HepG2 (cell line): ENCODE results near the gene IL17C. TPM values are rescaled to one million over a fixed set of nuclear protein-coding genes. Genes with fewer than 3 reads are reported as not detected.
A peak's percentile ranks its signal among the peaks of the same experiment; 100 is the strongest.

Experiments
- EEA1 ChIP-seq: sonication (generic); formaldehyde crosslinking; IDR thresholded peaks from 2 replicates; pipeline ENCODE4 v1.5.1; 2020; ENCODE audit warnings: mild to moderate bottlenecking, missing genetic modification reagents, borderline replicate concordance
- GATAD1 ChIP-seq: IDR thresholded peaks from 2 replicates; pipeline ENCODE4 v1.6.1; 2016; ENCODE audit warnings: missing genetic modification reagents, missing compliant biosample characterization
- HBP1 ChIP-seq: IDR thresholded peaks from 2 replicates; pipeline ENCODE4 v1.6.1; 2016; ENCODE audit warnings: low read depth, control low read depth
- KLF6 ChIP-seq: IDR thresholded peaks from 2 replicates; pipeline ENCODE4 v1.8.0; 2016; ENCODE audit warnings: missing biosample characterization, missing genetic modification reagents
- MXD4 ChIP-seq: IDR thresholded peaks from 2 replicates; pipeline ENCODE4 v1.6.1; 2016; ENCODE audit warnings: mild to moderate bottlenecking, missing biosample characterization, missing genetic modification reagents
- PRDM15 ChIP-seq: sonication (generic); formaldehyde crosslinking; IDR thresholded peaks from 2 replicates; pipeline ENCODE4 v1.4.0; 2020; ENCODE audit warnings: missing genetic modification reagents
- SALL1 ChIP-seq: sonication (generic); formaldehyde crosslinking; IDR thresholded peaks from 2 replicates; pipeline ENCODE4 v1.8.0; 2022; ENCODE audit warnings: mild to moderate bottlenecking, missing genetic modification reagents
- STAT6 ChIP-seq: sonication (generic); formaldehyde crosslinking; IDR thresholded peaks from 2 replicates; pipeline ENCODE4 v1.4.0; 2020; ENCODE audit warnings: missing genetic modification reagents, mild to moderate bottlenecking, borderline replicate concordance
- TGIF2 ChIP-seq: IDR thresholded peaks from 2 replicates; pipeline ENCODE4 v1.6.1; 2016; ENCODE audit warnings: control low read depth, missing compliant biosample characterization
- ZFP36L1 ChIP-seq: sonication (generic); formaldehyde crosslinking; IDR thresholded peaks from 2 replicates; pipeline ENCODE4 v1.8.0; 2022; ENCODE audit warnings: mild to moderate bottlenecking, missing genetic modification reagents, moderate library complexity
- ZKSCAN8 ChIP-seq: IDR thresholded peaks from 2 replicates; pipeline ENCODE4 v1.6.1; 2016; ENCODE audit warnings: borderline replicate concordance, missing genetic modification reagents, missing compliant biosample characterization
- ZNF263 ChIP-seq: sonication (generic); formaldehyde crosslinking; IDR thresholded peaks from 2 replicates; pipeline ENCODE4 v1.4.0; 2020; ENCODE audit warnings: missing genetic modification reagents
- ZNF264 ChIP-seq: sonication (generic); formaldehyde crosslinking; IDR thresholded peaks from 2 replicates; pipeline ENCODE4 v1.4.0; 2020; ENCODE audit warnings: missing genetic modification reagents
- ZNF335 ChIP-seq: sonication (generic); formaldehyde crosslinking; IDR thresholded peaks from 2 replicates; pipeline ENCODE4 v1.4.0; 2020; ENCODE audit warnings: missing genetic modification reagents
- ZNF468 ChIP-seq: sonication (generic); formaldehyde crosslinking; IDR thresholded peaks from 2 replicates; pipeline ENCODE4 v1.8.0; 2022; ENCODE audit warnings: mild to moderate bottlenecking, moderate library complexity, missing genetic modification reagents
- ZNF737 ChIP-seq: sonication (generic); formaldehyde crosslinking; IDR thresholded peaks from 2 replicates; pipeline ENCODE4 v1.5.0; 2020; ENCODE audit warnings: missing genetic modification reagents, mild to moderate bottlenecking, borderline replicate concordance
- ZNF83 ChIP-seq: sonication (generic); formaldehyde crosslinking; IDR thresholded peaks from 2 replicates; pipeline ENCODE4 v1.4.0; 2020; ENCODE audit warnings: missing genetic modification reagents, mild to moderate bottlenecking, borderline replicate concordance
- polyA plus RNA-seq, 8 experiments: library from polyadenylated mRNA; depleted of rRNA in 3 of 8; stranded (reverse) in 7 of 8; unstranded in 1 of 8; fragments of >200 nt; fragmentation: Illumina TruSeq in 4 of 8; extraction: Trizol in 4 of 8; gene quantifications; 2 replicates each; pipeline versions ENCODE4 v1.2.1 to v1.2.3, GENCODE V29; 2011 to 2016; ENCODE audit warnings: low read depth in 4 of 8, missing spikeins in 1 of 8, mixed read lengths in 1 of 8; ENCODE audit not compliant: insufficient read depth in 1 of 8
- total RNA-seq, 5 experiments: library from RNA; depleted of rRNA; stranded (reverse); fragments of >200 nt; fragmentation: Illumina TruSeq; extraction: Trizol; gene quantifications; 2 replicates each; pipeline ENCODE4 v1.2.3, GENCODE V29; 2016; ENCODE audit warnings: low read depth in 1 of 5
- TF ChIP-seq, protein P1 (sequence below), 2 experiments: sonication (generic) in 1 of 2; formaldehyde crosslinking in 1 of 2; IDR thresholded peaks; 2 replicates each; pipeline versions ENCODE4 v1.5.1 to v1.6.1; 2011 to 2020; ENCODE audit warnings: borderline replicate concordance in 1 of 2, low read depth in 1 of 2, low read length in 1 of 2, mild to moderate bottlenecking in 1 of 2, missing genetic modification reagents in 1 of 2, moderate library complexity in 1 of 2

The IL17C gene
- total and polyA plus RNA-seq, 2 of the 13 experiments (the other 11 are each of a cell fraction or from before 2014, with no cell fraction given) = not detected

DNA sequence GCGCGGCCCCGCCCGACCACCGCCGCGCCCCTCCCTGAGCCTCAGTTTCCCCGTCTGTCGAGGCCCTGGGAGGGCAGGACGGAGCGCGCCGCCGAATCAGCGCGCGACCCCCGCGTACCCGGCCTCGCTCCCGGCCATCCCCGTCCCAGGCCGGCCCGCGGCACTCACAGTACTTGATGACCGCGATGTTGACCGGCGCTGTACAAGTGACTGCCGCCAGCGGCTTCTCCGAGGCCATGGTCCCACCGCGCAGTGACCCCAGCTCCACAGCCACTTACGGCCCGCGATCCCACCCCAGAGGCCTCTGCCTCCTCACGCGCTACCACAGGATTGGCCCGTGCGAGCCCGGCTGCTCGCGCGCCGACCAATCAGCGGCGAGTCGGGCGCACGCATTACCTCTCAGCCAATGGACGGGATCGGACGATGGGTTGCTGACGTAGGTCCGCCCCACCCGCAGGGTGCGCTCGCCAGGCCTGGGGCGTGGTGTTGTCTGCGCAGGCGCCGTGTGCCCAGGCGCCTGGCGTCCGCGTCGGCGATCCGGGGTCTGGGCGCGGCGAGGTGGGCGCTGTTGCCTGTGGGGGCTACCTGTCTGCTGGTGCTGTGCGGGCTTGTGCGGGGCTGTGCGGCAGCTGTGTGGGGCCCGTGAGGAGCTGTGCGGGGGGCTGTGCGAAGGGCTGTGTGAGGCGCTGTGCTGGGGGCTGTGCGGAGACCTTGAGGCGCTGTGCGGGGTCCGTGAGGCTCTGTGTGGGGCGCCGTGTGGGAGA is 24.7 kb downstream of the IL17C start, which contains the start of gene MVD (continued):
- peak; percentile 72; the same call in 1 of the 2 replicates for TF ChIP-seq SALL1 (CRISPR knock-in tag)
- TF ChIP-seq GATAD1 (CRISPR knock-in tag) = peak; percentile 91
- no peak for TF ChIP-seq ZNF468 (CRISPR knock-in tag)
- TF ChIP-seq HBP1 = no peak
- TF ChIP-seq MXD4 (CRISPR knock-in tag) = peak; percentile 75; the same call in 1 of the 2 replicates
- no peak for TF ChIP-seq ZNF737 (CRISPR knock-in tag)
- peak; percentile 86; the same call in 1 of the 2 replicates for TF ChIP-seq ZFP36L1
- peak; percentile 8; the same call in 1 of the 2 replicates for TF ChIP-seq PRDM15 (CRISPR knock-in tag)
- no peak for TF ChIP-seq ZNF335 (CRISPR knock-in tag)
- peak; percentile 61; the same call in 1 of the 2 replicates for TF ChIP-seq ZKSCAN8 (CRISPR knock-in tag)
- peak; percentile 98 for TF ChIP-seq ZNF83 (CRISPR knock-in tag)
- TF ChIP-seq, protein P1, sequence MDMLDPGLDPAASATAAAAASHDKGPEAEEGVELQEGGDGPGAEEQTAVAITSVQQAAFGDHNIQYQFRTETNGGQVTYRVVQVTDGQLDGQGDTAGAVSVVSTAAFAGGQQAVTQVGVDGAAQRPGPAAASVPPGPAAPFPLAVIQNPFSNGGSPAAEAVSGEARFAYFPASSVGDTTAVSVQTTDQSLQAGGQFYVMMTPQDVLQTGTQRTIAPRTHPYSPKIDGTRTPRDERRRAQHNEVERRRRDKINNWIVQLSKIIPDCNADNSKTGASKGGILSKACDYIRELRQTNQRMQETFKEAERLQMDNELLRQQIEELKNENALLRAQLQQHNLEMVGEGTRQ (IDR thresholded peaks at IDR 0.05; ENCODE audit: low read depth, low read length) = peak; percentile 3; the same call in 1 of the 2 replicates
- TF ChIP-seq, protein P1 (CRISPR knock-in tag; IDR thresholded peaks at IDR 0.05; ENCODE audit: borderline replicate concordance) = peak; percentile 32; the same call in 1 of the 2 replicates
- peak; percentile 26 for TF ChIP-seq ZNF263 (CRISPR knock-in tag)
- peak; percentile 87; the same call in 1 of the 2 replicates for TF ChIP-seq KLF6
- 0 out of 2 replicates have a peak, but pooled peaks have one; percentile 48 for TF ChIP-seq ZNF264 (CRISPR knock-in tag)
- 0 out of 2 replicates have a peak, but pooled peaks have one; percentile 20 for TF ChIP-seq TGIF2 (CRISPR knock-in tag)
- peak; percentile 66 for TF ChIP-seq EEA1
- peak; percentile 62; the same call in 1 of the 2 replicates for TF ChIP-seq STAT6
